G401 (cell line): ENCODE results near the gene VANGL1. TPM values are rescaled to one million over a fixed set of nuclear protein-coding genes. Genes with fewer than 3 reads are reported as not detected.
A peak's percentile ranks its signal among the peaks of the same experiment; 100 is the strongest.

ENCODE experiments used
- DNase-seq: peaks from one replicate; pipeline ENCODE4 v3.0.0-alpha.2; 2015; ENCODE audit warnings: low spot score
- in situ Hi-C: cut with HindIII; loops from 2 replicates; pipeline ENCODE4 v1.10.0; 2016; ENCODE audit warnings: low sequenced_read_pairs, mixed read lengths
- total RNA-seq: library from RNA; depleted of rRNA; stranded (reverse); fragments of >200 nt; shearing (Covaris generic); gene quantifications from 2 replicates; pipeline ENCODE4 v1.2.3, GENCODE V29; 2014

The VANGL1 gene
- total RNA-seq, 1 experiment from 2014 or later = 1.5 TPM

DNA sequence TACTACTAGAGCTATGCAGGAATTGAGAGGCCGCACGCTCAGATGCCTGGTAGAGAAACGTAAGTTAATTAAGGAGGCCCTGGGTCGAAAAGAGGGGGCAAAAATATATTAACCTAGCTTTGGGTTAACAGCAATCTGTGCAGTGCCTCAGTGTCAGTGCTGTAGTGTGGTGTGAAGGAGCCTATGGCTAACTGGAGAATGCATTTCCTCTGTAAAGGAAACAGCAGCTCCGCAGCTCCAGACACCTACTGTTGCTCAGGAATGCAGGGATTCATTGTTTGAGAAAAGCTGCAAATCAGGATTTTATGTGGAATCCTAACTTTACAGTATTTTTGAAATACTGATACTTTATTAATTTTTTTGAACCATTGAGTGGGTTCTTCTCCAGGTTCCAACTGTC is 18.4 kb downstream of the VANGL1 start:
- DNase-seq = no peak

DNA sequence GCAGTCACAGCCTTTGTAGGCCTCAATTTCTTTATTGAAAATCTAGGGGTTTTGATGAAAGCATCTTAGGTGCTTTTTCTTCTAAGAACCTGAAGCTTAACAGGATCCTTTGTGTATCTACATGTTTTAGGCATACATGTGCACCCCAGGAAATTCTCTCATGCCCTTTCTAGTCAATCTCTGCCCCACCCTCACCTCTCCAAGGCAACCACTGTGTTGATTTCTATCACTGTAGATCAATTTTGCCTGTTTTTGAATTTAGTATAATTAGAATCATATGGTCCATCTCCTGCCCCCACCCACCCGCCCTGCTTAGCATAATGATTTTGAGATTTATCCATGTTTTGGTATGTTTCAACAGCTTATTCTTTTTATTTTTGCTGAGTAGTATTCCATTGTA is 19.4 kb downstream of the VANGL1 start:
- in situ Hi-C loops = no loop called here
- DNase-seq = no peak

More for the DNA sequence above, 18.4 kb downstream of the VANGL1 start:
- in situ Hi-C loops = no loop called here

- DNase-seq = peak; percentile 11
- in situ Hi-C loops = no loop called here
Measured at GRCh38 chr1:115665319-115666096, 23.7 kb downstream of the VANGL1 start.

DNA sequence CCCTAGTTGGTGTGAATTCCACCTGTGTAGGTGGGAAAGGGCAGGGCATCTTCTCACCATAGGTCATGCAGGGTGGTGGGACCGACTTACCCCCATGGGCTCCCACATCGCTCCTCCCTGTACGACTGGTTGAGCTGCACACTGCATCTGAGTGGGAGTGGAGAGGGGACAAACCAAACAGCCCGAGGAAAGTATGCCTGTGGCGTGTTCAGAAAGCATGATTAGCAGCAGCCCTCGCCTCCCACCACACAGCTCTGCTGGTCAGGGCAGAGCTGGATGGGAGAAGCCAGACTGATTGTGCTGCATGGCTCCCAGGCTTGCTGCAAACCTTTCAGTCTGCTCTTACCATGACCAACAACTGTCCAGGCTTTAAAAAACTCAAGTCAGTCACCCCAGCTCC is 24.4 kb downstream of the VANGL1 start:
- no peak for DNase-seq
- in situ Hi-C loops = no loop called here

DNA sequence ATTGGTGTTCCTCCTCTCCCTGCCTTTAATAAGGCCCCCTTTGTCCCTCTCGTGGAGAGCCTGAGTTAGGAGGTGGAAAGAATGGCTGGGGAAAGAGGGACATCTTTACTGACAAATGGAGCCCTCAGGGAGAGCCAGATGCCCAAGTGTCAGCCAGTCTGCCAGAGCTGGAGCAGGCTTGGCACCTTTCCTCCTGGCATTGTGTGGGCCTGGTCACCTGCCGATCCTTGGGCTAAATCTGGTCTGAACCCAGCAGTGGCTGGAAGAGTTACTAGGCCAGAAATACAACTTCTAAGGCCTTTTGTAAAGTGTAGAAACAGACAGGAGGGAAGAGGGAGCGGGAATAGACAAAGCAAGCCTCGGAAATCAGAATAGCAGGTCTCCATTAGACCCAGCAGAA is 24.9 kb downstream of the VANGL1 start:
- DNase-seq = peak; percentile 90
- in situ Hi-C loops = no loop called here

DNA sequence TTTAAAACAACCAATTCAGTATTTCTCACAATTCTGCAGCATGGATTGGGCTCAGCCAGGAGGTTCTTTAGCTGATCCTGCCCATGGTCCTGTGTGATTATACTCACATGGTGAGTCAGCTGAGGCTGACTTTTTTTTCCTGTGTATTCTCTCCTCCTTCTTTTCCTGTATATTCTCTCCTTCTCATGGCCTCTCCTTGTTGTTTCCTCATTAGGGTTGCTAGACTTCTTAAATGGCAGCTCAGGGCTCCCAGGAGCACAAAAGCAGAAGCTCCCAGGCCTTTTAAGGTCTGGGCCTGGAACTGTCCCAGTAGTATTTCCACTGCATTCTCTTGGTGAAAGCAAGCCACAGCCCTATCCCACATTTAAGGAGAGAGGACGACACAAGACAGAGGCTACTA is 26.8 kb downstream of the VANGL1 start:
- in situ Hi-C loops = no loop called here
- DNase-seq = no peak

DNA sequence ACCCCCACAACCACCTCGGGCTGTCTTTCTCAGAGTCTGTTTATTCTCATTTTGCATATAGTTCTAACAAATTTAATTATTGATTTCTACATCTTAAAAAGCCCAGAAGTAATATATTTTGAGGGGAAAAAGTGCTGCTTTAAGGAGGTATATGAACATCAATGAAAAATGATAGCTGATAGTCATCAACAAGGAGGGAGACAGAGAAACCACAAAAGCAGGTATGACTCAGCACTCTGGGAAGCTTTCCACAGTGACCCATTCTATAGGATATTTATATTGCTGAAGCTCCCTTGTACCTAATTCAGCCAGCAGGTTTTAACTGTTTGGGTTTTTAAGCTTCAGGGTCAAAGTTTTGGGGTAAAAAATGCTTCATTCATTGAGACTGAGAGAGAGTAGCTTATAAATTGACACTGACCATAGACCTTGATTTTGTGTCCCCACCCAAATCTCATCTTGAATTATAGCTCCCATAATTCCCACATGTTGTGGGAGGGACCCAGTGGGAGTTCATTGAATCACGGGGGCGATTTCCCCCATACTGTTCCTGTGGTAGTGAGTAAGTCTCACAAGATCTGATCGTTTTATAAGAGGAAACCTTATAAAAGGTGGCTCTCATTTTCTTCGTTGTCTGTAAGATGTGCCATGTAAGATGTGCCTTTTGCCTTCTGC is 27.4 kb downstream of the VANGL1 start:
- DNase-seq = no peak
- in situ Hi-C loops = no loop called here

GRCh38 chr1:115669886-115670285 is 28.1 kb downstream of the VANGL1 start:
- in situ Hi-C loops = no loop called here
- DNase-seq = no peak

GRCh38 chr1:115670476-115671175 is 28.9 kb downstream of the VANGL1 start:
- no peak for DNase-seq
- in situ Hi-C loops = no loop called here

DNA sequence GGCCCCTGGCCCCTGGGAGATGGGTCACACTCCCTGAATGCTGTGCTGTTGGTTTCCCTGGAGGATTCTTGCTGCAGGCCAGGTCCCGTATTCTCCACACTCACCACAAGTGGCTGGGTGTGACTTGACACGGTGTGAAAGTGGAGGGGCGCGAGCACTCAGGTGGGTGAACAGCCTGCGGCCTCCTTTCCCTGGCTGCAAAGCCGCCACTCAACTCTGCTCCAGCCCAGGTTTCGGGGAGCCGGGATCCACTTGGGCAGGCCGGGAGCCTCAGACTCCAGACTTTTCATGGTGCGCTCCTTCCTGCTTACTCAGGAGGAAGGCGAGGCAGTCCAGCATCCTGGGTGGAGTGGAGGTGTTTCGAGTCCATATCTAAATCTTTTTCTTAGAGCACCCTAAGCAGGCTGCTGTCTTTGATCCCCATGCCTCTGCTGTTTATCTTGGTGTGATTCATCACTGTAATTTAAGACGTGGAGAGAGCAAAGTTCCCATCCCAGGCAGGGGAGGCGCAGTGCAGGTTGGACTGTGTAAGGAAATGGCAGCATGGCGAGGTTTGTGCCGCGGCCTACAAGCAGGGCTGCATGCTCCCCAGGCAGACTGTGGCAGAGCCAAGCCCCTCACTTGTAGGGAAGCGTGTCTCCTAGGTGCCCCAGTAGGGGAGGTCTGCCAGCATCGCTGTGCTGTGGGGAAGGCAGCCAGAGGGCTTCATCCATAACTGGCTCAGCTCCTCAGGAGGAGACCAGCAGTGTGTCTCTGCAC is 29.6 kb downstream of the VANGL1 start:
- no peak for DNase-seq
- in situ Hi-C loops = no loop called here

DNA sequence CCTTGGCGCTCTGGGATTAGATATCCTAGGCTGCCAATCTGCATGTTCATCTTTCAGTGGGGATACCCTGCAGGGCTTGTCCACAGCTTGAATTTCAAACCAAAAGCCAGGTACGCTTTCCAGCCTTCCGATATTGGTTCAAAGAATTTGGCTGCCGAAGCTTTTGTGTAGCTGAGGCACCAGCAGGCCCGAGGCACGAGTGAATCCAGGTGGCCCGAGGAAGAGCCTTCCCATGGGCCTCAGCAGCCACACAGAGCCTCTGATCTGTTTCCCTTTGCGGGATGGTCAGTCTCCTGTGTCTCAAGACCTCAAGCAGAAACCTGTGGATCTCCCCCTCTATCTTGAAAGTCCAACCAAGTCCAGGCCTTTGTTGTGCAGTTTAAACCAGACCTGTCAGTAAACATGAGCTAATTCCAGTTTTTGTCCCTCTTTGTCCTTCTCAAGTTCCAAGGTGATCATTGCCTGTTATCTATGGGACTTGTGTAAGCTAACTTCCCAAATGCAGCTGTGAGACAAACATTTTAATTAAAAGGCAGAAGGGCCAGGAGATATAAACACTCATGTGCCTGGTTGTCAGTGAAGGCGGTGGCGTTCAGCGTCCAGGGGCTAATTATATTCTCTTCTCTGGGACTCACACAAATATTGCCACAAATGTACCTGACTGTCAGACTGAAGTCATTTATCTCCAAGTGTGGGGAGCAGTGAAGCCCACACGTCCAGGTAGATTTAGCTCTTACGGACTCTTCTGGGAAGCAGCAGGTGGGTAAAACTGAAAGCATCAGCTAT is 30.6 kb downstream of the VANGL1 start:
- no peak for DNase-seq
- in situ Hi-C loops = no loop called here

DNA sequence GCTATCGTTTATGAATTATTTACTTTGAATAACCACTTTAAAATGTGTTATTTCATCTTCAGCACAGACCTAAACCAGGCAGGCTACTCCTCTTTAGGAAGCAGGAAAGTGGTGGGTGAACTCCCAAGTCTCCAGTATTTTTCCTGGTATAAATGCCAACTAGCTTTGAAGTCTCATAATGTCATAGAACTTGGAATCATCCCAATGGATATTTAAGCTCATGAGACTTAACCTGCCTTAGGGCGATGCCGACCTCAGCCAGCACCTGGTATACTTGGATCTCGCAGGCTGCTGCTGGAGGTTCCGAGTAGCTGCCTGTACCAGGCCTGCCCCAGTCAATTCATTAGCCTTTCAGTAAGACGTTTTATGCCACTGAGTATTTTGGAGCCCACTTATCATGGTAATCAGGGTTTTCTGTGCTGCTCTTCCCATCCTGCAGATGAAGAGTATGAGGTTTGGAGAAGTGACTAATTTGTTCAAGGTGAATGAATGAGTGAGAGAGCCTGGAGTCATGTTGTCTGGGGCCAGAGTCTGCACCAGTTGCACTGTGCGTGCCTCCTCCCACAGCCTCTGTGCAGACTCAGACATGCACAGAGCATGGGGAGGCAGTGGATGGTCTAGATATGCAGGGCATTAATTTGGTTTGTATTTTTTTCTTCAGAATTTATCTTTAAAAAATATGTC is 34.9 kb downstream of the VANGL1 start:
- DNase-seq = no peak
- in situ Hi-C loops = no loop called here

GRCh38 chr1:115677182-115677555 is 35.4 kb downstream of the VANGL1 start:
- no peak for DNase-seq
- in situ Hi-C loops = no loop called here

DNA sequence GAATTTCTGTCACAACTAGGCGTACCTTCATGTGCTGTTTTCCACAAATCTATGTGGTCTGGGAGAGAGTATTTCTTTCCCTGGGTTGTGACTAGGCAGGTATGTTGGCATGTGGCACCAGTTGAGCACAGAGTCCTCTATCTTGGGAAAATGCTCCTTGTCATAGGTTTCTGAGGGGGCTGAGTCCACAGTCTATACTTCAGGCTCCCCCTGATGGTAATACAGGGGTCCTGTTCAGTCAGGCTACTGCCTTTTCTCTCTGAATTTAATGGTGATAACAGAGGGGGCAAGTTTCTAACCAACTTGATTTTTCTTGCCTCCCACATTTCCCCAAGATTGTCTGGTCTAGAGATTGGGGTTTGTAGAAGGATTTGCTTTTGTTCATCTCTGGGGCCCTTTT is 35.8 kb downstream of the VANGL1 start:
- DNase-seq = no peak
- in situ Hi-C loops = no loop called here

DNA sequence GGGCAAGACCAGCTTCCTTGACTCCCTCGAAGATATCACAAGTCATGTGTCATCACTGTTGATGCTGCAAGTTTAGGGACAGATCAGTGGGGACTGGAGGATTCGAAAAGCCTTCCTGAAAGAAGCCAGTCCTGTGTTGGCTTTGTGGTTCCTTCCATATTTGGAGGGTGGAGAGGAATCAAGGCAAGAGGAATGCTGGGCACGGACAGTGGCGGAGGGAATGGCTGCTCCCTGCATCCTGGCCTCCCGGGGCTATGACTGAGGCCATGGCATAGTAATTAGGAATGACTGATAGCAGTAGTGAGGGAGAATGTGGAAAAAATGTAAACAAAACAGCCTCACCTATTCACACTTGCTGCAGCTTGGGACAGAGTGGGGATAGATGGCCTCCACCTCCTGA is 36.4 kb downstream of the VANGL1 start:
- in situ Hi-C loops = no loop called here
- DNase-seq = no peak

DNA sequence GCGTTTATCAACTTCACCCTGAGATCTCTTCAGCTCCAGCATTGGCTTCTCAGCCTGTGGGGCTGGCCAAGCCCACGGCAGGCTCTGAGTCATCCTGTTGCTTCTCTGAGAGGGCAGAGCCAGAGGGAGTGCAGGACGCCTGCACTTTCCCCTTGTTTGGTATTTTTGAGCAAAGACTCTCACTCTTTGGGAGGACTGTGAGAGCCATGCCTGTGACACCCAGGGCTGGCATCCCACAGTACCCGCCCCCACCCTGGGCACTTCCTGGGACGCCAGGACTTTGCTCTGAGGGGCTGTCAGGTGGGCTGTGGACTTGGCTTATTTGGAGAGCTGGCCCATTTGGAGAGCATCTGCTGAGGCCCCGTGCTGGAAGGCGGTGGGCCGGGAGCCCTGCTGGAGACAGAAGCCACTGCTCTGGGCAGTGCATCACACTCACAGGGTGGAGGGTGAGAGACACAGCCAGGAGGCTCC is 37.4 kb downstream of the VANGL1 start:
- in situ Hi-C loops = no loop called here
- DNase-seq = no peak

GRCh38 chr1:115680730-115681111 is 39.0 kb downstream of the VANGL1 start:
- in situ Hi-C loops = no loop called here
- no peak for DNase-seq

DNA sequence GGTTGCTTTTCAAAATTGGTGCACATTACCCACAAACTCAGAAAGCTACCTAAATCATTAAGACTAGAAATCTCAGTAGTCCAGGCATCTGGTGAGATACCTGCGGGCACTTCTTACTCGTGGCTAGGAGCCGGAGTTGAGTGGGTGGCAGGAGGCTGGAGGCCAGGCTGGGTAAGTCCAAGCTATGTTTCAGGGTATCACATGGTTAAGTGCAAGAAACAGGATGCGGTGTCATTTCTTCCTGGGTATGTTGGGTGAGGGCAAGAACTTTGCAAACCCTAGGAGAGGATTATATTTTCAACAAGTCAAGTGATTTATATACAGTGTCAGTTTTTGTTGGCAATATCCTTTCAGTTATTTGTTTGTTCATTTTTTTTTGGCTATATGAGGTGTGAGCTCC is 41.0 kb downstream of the VANGL1 start:
- in situ Hi-C loops = no loop called here
- no peak for DNase-seq
